Skeletal muscle satellite cell (primary cell): ENCODE data around the gene PLOD1. TPM values are rescaled to one million over a fixed set of nuclear protein-coding genes. Genes with fewer than 3 reads are reported as not detected.

Source experiments
- H3K27me3 ChIP-seq: 2 replicates; pipeline ENCODE4 v1.7.0; 2013; ENCODE audit warnings: low read length; ENCODE audit not compliant: control insufficient read depth, insufficient read depth
- H3K36me3 ChIP-seq: 2 replicates; pipeline ENCODE4 v1.7.0; 2013; ENCODE audit warnings: mild to moderate bottlenecking, control low read depth, low read length; ENCODE audit not compliant: insufficient read depth
- H3K4me1 ChIP-seq: 2 replicates; pipeline ENCODE4 v1.7.0; 2013; ENCODE audit warnings: low read length; ENCODE audit not compliant: control insufficient read depth, insufficient read depth
- H3K4me2 ChIP-seq: 2 replicates; pipeline ENCODE4 v1.7.0; 2013; ENCODE audit warnings: mild to moderate bottlenecking, low read length
- H3K4me3 ChIP-seq: 2 replicates; pipeline ENCODE4 v1.7.0; 2013; ENCODE audit warnings: low read length
- H3K9ac ChIP-seq: 2 replicates; pipeline ENCODE4 v1.7.0; 2013; ENCODE audit warnings: mild to moderate bottlenecking, low read depth, low read length, moderate library complexity
- H3K9me3 ChIP-seq: replicated peaks from 2 replicates; pipeline ENCODE4 v1.7.0; 2013; ENCODE audit warnings: mild to moderate bottlenecking, control low read depth, low read length
- small RNA-seq: library from RNA; depleted of rRNA; stranded (forward); fragments of <200 nt; gene quantifications from one replicate; pipeline ENCODE3, GENCODE V24; 2012

Gene PLOD1

DNA sequence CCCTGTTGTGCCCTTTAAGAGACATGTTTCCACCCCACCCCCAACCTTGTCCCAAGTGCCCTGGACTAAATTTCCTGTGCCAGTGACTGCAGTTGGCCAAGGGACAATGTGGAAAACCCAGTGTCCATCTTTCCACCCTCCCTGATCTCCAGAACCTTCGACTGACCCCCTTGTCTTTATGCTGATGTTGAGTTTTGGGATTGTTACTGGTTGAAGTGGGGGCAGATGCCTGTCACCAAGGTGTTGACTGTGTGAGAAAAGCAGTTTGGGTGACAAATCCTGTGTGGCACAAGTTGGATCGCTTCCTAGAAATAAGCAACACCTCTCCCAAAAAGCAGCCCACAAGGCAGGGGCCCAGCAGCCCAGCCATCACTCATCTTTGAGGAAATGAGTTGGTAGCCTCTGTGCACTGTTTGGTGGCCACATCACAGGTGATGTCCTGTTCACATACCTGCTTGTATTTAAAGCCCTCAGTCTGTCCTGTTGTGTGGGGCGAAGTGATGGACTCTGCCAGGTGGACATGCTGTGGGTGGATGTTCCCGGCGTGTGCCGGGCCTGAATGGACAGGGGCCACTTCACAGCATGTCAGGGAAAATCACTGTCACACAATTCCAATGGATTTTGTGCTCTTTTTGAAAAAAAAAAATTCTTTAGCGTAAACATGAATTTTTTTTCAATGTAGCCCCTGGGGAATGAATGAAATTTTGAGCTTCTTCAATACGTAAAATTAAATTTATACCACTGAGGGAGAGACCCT is 78.2 kb downstream of the PLOD1 start:
- H3K36me3 ChIP-seq: peaks cover 25% of the 10 kb centered on the region
- H3K9me3 ChIP-seq: no peaks in the 10 kb centered on the region
- H3K4me1 ChIP-seq: peaks cover 22% of the 10 kb centered on the region
- H3K4me3 ChIP-seq: no peak overlapping the region
- H3K27me3 ChIP-seq: no peaks in the 10 kb centered on the region
- peak overlapping the region; percentile 24 for H3K4me2 ChIP-seq
- peak overlapping the region; percentile 10 for H3K9ac ChIP-seq

DNA sequence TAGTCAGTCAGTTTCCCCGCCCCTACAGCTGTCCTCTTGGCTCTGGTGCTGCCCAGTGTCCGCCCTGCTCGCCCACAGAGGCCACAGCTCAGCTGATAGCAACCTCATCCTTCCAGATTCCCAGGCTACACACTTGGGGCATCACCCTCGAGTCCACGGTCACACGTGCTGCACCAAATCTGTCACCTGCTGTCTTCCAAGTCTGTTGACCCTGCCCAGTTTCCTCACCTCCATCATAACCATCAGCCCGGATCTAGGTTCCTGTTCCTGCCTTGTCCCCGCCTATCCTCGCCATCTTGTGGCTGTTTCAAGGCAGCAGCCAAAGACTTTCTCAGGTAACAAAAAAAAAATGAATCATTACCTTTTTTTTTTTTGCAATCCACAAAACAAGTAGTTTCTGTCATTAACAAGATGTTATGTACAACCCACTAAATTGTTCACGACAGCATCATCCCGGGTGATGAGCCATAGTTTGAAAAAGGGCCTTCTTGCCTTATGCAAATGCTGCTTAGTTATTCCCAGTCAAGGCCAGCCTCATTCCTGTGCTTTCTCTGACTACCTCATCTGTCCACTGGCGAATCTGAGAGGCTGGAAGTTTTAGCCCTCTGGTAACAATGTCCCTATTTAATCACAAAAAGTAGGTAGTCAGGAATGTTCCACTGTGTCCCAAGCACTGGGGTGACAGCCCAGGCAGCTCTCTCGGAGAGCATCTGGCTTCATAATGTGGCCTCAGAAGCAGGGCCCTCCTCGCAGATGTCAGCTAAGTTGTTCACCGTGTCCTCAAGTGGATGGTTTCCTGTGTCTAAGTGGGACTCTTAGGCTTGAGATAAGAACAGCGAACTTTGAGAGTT is 79.8 kb downstream of the PLOD1 start:
- Histone ChIP-seq H3K9me3 (no peaks in the 10 kb centered on the region), H3K27me3 (no peaks in the 10 kb centered on the region), H3K36me3 (peaks cover 23% of the 10 kb centered on the region), H3K4me1 (peaks cover 22% of the 10 kb centered on the region), H3K9ac (no peak overlapping the region), H3K4me3 (no peak overlapping the region), H3K4me2 (peak overlapping the region; percentile 2)

DNA sequence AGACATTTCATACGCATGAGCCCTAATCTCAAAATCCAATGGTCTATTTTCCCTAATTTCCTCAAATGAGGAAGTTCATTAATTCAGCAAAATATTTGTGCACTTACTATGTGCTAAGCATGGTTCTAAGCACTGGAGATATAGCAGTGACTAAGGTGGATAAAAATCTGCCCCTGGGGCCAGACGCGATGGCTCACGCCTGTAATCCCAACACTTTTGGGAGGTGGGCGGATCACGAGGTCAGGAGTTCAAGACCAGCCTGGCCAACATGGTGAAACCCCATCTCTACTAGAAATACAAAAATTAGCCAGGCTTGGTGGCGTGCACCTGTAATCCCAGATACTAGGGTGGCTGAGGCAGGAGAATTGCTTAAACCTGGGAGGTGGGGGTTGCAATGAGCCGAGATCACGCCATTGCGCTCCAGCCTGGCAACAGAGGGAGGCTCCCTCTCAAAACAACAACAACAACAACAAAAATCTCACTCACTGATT is 80.5 kb downstream of the PLOD1 start:
- no peak overlapping the region for H3K9ac ChIP-seq
- H3K9me3 ChIP-seq: no peaks in the 10 kb centered on the region
- H3K4me1 ChIP-seq: peaks cover 24% of the 10 kb centered on the region
- peaks cover 16% of the 10 kb centered on the region for H3K36me3 ChIP-seq
- H3K4me3 ChIP-seq: no peak overlapping the region
- no peaks in the 10 kb centered on the region for H3K27me3 ChIP-seq
- H3K4me2 ChIP-seq: no peak overlapping the region

DNA sequence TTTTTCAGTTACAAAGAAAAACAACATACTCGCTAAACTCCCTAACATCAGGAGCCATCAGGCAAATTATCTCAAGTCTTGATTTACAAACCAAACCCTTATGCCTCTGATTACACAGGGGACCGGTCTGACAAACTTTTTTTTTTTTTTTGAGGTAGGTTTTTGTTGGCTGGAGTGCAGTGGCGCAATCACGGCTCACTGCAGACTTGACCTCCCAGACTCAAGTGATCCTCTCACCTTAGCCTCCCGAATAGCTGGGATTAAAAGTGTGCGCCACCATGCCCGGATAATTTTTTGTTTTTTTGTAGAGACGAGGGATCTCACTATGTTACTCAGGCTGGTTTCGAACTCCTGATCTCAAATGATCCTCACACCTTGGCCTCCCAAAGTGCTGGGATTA is 81.0 kb downstream of the PLOD1 start:
- Histone ChIP-seq H3K36me3 (peaks cover 11% of the 10 kb centered on the region), H3K9me3 (no peaks in the 10 kb centered on the region), H3K27me3 (no peaks in the 10 kb centered on the region), H3K4me1 (peaks cover 28% of the 10 kb centered on the region), H3K9ac (no peak overlapping the region), H3K4me3 (no peak overlapping the region), H3K4me2 (no peak overlapping the region)

DNA sequence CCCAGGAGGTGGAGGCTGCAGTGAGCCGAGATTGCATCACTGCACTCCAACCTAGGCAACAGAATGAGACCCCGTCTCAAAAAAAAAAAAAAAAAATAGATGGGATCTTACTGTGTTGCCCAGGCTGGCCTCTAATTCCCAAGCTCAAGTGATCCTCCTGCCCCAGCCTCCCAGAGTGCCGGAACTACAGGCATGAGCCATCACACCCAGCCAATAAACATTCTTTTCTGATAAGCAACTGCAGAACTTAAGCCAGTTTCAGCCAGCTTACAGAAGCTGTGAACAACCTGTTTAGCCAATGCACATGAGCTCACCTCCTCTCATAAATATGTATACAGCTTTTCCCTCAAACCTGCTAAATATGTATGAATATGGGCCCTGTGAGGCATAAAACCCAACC is 81.7 kb downstream of the PLOD1 start:
- H3K4me2 ChIP-seq: no peak overlapping the region
- no peaks in the 10 kb centered on the region for H3K27me3 ChIP-seq
- H3K4me1 ChIP-seq: peaks cover 28% of the 10 kb centered on the region
- peaks cover 8% of the 10 kb centered on the region for H3K36me3 ChIP-seq
- H3K4me3 ChIP-seq: no peak overlapping the region
- H3K9ac ChIP-seq: no peak overlapping the region
- no peaks in the 10 kb centered on the region for H3K9me3 ChIP-seq

DNA sequence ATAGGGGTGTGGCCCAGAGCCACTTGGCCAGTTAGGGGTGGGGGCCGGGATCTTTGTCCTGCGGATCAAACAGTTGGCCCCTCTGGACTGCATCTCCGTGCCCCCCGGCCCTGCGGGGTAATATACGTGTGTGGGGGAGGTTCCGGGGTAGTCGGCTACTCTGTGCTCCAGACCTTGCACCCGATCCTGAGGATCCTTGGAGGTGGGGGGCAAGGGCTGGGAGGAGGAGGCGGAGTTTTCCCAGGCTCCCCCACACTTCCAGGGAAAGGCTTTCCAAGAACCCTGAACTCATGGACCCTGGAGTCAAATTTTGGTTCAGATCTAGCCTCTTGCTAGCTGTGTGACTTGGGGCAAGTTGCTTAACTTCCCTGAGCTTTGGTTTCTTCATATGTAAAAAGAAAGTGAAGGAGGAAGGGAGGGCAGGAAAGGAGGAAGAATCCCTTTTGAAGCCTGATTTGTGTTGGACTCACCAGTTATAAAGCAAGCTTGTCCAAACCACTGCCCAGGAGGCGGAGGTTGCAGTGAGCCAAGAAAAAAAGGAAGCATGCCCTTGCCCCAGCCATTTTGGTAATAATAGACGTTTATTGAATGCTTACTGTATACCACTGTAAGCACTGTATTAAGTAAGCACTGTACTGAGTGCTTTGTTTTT is 85.5 kb downstream of the PLOD1 start:
- H3K4me2 ChIP-seq: peak overlapping the region; percentile 96
- H3K9me3 ChIP-seq: no peaks in the 10 kb centered on the region
- H3K27me3 ChIP-seq: no peaks in the 10 kb centered on the region
- H3K36me3 ChIP-seq: peaks cover 10% of the 10 kb centered on the region
- H3K4me3 ChIP-seq: peak overlapping the region; percentile 94
- H3K9ac ChIP-seq: peak overlapping the region; percentile 86
- H3K4me1 ChIP-seq: peaks cover 5% of the 10 kb centered on the region

DNA sequence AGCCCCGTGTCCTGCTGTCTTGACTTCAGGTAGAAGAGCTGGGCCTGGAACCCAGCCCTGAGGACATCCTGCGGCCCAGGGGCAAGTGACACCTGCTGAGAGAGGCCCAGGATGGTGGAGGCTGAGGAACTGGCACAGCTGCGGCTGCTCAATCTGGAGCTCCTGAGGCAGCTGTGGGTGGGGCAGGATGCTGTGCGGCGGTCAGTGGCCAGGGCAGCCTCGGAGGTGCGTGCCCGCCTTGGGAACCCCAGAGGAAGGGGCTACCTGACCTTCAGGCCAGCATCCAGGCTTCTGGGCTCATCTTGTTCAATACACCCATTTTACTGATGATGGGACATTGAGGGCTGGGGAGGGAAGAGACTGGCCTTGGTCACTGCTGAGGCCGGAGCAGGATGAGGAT is 87.1 kb downstream of the PLOD1 start:
- Histone ChIP-seq H3K9ac (no peak overlapping the region), H3K4me1 (peaks cover 5% of the 10 kb centered on the region), H3K36me3 (peaks cover 18% of the 10 kb centered on the region), H3K4me3 (no peak overlapping the region), H3K27me3 (no peaks in the 10 kb centered on the region), H3K9me3 (no peaks in the 10 kb centered on the region), H3K4me2 (no peak overlapping the region)

DNA sequence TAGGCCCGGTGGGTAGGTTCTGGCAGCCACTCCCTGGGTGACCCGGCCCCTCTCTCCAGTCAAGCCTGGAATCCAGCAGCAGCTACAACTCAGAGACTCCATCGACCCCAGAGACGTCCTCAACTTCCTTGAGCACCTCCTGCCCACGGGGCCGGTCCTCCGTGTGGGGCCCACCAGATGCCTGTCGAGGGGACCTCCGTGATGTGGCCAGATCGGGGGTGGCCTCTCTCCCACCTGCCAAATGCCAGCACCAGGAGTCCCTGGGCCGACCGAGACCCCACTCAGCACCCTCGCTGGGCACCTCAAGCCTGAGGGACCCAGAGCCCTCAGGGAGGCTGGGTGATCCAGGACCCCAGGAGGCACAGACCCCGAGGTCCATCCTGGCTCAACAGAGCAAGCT is 87.5 kb downstream of the PLOD1 start:
- Histone ChIP-seq H3K9me3 (no peaks in the 10 kb centered on the region), H3K27me3 (no peaks in the 10 kb centered on the region), H3K4me3 (no peak overlapping the region), H3K36me3 (peaks cover 19% of the 10 kb centered on the region), H3K4me2 (no peak overlapping the region), H3K4me1 (peaks cover 5% of the 10 kb centered on the region), H3K9ac (no peak overlapping the region)

Small RNA genes lying within 50 kb of the gene (small RNA-seq; reads per million reads assigned to genes)
- gene AL096840.1: not detected
- not detected for gene RF00019
- gene RNU5E-4P: 32.2 reads per million, percentile 95 among the genes with 10 or more reads in this experiment
